K562 (cell line): ENCODE data around the gene TMEM214. TPM values are rescaled to one million over a fixed set of nuclear protein-coding genes. Genes with fewer than 3 reads are reported as not detected.

ENCODE experiments used
- CBFB ChIP-seq: sonication (generic); formaldehyde crosslinking; IDR thresholded peaks from 2 replicates; pipeline ENCODE4 v1.4.0; 2020; ENCODE audit warnings: mild to moderate bottlenecking, missing genetic modification reagents
- CBX8 ChIP-seq: fragments of 200-600 bp; sonication (generic); IDR thresholded peaks from 2 replicates; pipeline ENCODE4 v1.6.1; 2012; ENCODE audit warnings: borderline replicate concordance, mixed run types, low read depth, mild to moderate bottlenecking, moderate library complexity, mixed read lengths, low read length, control low read depth, inconsistent platforms; ENCODE audit not compliant: poor library complexity, severe bottlenecking; ENCODE audit errors: extremely low read depth
- CHD1 ChIP-seq: fragments of 200-600 bp; sonication (generic); IDR thresholded peaks from one replicate; pipeline ENCODE4 v1.6.1; 2012; ENCODE audit warnings: mild to moderate bottlenecking, moderate library complexity, low read length, inconsistent platforms
- FUS ChIP-seq: fragments of 200-400 bp; formaldehyde crosslinking; optimal IDR thresholded peaks from 2 replicates; pipeline ENCODE3; 2017; ENCODE audit warnings: low read depth, low read length
- JUND ChIP-seq, 2 experiments: IDR thresholded peaks; 2 replicates in 1 of 2; 3 replicates in 1 of 2; pipeline ENCODE4 v1.6.1; 2011; ENCODE audit warnings: borderline replicate concordance in 2 of 2, low read depth in 2 of 2, low read length in 2 of 2, improper control_type of control experiment in 1 of 2, missing biosample characterization in 1 of 2, missing genetic modification characterization in 1 of 2, missing genetic modification reagents in 1 of 2
- MEF2A ChIP-seq: IDR thresholded peaks from 2 replicates; pipeline ENCODE4 v1.6.1; 2011; ENCODE audit warnings: low read depth, mild to moderate bottlenecking, low read length, moderate library complexity; ENCODE audit not compliant: control insufficient read depth
- MTA1 ChIP-seq: fragments of 450-650 bp; IDR thresholded peaks from 2 replicates; pipeline ENCODE4 v1.6.1; 2017; ENCODE audit warnings: borderline replicate concordance
- SIN3A ChIP-seq, 2 experiments: fragments of 150-350 bp in 1 of 2; IDR thresholded peaks; 2 replicates each; pipeline ENCODE4 v1.6.1; 2011 to 2016; ENCODE audit warnings: borderline replicate concordance in 2 of 2, low read depth in 2 of 2, low read length in 2 of 2, mild to moderate bottlenecking in 2 of 2, moderate library complexity in 2 of 2; ENCODE audit not compliant: control insufficient read depth in 1 of 2
- TARDBP ChIP-seq: fragments of 450-650 bp; IDR thresholded peaks from 2 replicates; pipeline ENCODE4 v1.6.1; 2016
- ZBTB8A ChIP-seq: fragments of 450-650 bp; IDR thresholded peaks from 2 replicates; pipeline ENCODE4 v1.6.1; 2018; ENCODE audit warnings: mild to moderate bottlenecking, moderate library complexity; ENCODE audit not compliant: partially characterized antibody
- polyA plus RNA-seq, 8 experiments: library from polyadenylated mRNA; depleted of rRNA in 4 of 8; stranded (reverse) in 5 of 8; unstranded in 3 of 8; fragments of >200 nt; fragmentation: Nextera tagmentation in 2 of 8; fragmentation: Illumina TruSeq in 1 of 8; extraction: Ambion mirVana in 2 of 8; extraction: Trizol in 1 of 8; gene quantifications; 2 replicates each; pipeline versions ENCODE4 v1.2.1 to v1.2.3, GENCODE V29; 2011 to 2014; ENCODE audit warnings: inconsistent platforms in 1 of 8, missing spikeins in 1 of 8
- total RNA-seq, 7 experiments: library from RNA; depleted of rRNA in 6 of 7; stranded (reverse); fragments of >200 nt in 6 of 7; fragmentation: Illumina TruSeq in 2 of 7; extraction: Trizol in 2 of 7; gene quantifications; 2 replicates each; pipeline versions ENCODE4 v1.2.1 to v1.2.3, GENCODE V29; 2011 to 2021; ENCODE audit warnings: low replicate concordance in 1 of 7
- TF ChIP-seq, protein P1 (sequence below): sonication (generic); formaldehyde crosslinking; IDR thresholded peaks from 2 replicates; pipeline ENCODE4 v1.8.0; 2022; ENCODE audit warnings: mild to moderate bottlenecking, missing genetic modification reagents, borderline replicate concordance
- TF ChIP-seq, protein P2 (sequence below): sonication (generic); formaldehyde crosslinking; IDR thresholded peaks from 2 replicates; pipeline ENCODE4 v1.8.1; 2022; ENCODE audit warnings: missing genetic modification reagents
- TF ChIP-seq, protein P3 (sequence below), 2 experiments: fragments of 450-650 bp; formaldehyde crosslinking in 1 of 2; IDR thresholded peaks; 2 replicates each; pipeline versions ENCODE4 v1.4.0 to v1.6.1; 2014 to 2020; ENCODE audit warnings: mild to moderate bottlenecking in 2 of 2, borderline replicate concordance in 1 of 2, low read depth in 1 of 2

Gene TMEM214
- total and polyA plus RNA-seq, 9 of the 15 experiments (the other 6 are each of a cell fraction or from before 2014, with no cell fraction given), result 11.4 to 81.4 (median 44.1) TPM

DNA sequence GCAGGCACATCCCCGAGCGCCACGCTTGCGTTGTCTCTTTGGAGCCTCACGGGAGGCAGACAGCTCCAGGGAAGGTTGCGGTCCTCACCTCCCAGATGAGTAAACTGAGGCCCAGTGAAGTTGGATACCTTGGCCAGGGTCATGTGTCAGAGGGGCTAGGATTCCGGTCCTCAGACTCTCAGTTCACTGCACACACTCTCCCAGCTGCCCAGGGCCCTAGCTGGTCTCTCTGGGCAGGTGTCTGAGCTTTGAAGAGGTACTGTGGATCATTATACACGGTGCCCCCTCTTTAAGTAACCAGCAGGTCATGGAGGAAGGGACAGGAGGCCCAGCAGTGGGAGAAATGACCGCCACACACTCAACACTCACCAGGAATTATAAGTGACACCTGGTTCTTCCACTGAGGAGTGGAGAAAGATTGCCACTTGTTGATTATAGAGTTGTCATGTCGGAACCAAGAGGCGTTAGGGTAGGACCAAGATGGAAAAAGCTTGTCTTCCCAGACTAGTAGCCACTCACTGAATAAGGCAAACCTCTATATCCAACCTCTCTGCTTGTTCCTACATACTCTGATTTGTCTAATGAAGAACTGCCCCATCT is 588 bp downstream of the TMEM214 start (continued):
- TF ChIP-seq, protein P1, sequence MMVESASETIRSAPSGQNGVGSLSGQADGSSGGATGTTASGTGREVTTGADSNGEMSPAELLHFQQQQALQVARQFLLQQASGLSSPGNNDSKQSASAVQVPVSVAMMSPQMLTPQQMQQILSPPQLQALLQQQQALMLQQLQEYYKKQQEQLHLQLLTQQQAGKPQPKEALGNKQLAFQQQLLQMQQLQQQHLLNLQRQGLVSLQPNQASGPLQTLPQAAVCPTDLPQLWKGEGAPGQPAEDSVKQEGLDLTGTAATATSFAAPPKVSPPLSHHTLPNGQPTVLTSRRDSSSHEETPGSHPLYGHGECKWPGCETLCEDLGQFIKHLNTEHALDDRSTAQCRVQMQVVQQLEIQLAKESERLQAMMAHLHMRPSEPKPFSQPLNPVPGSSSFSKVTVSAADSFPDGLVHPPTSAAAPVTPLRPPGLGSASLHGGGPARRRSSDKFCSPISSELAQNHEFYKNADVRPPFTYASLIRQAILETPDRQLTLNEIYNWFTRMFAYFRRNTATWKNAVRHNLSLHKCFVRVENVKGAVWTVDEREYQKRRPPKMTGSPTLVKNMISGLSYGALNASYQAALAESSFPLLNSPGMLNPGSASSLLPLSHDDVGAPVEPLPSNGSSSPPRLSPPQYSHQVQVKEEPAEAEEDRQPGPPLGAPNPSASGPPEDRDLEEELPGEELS (CRISPR knock-in tag), result 0 out of 2 replicates have a peak, but pooled peaks have one; percentile 33
- TF ChIP-seq MEF2A, result no peak
- TF ChIP-seq, protein P2, sequence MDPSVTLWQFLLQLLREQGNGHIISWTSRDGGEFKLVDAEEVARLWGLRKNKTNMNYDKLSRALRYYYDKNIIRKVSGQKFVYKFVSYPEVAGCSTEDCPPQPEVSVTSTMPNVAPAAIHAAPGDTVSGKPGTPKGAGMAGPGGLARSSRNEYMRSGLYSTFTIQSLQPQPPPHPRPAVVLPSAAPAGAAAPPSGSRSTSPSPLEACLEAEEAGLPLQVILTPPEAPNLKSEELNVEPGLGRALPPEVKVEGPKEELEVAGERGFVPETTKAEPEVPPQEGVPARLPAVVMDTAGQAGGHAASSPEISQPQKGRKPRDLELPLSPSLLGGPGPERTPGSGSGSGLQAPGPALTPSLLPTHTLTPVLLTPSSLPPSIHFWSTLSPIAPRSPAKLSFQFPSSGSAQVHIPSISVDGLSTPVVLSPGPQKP (CRISPR knock-in tag), result no peak
- TF ChIP-seq CBX8, result no peak
- peak; percentile 92 for TF ChIP-seq CHD1
- TF ChIP-seq SIN3A (IDR thresholded peaks at IDR 0.05; ENCODE audit: borderline replicate concordance in 2 of 2, control insufficient read depth in 1 of 2, low read depth in 2 of 2, low read length in 2 of 2), result 0 out of 4 replicates have a peak, but pooled peaks of 1 of the 2 experiments have one; percentile 23
- no peak for TF ChIP-seq JUND (IDR thresholded peaks at IDR 0.05; ENCODE audit: borderline replicate concordance, low read depth, low read length)
- TF ChIP-seq JUND (tag; IDR thresholded peaks at IDR 0.05; ENCODE audit: borderline replicate concordance, low read depth, low read length), result no peak
- TF ChIP-seq TARDBP, result 0 out of 2 replicates have a peak, but pooled peaks have one; percentile 12
- no peak for TF ChIP-seq FUS
- TF ChIP-seq, protein P3, sequence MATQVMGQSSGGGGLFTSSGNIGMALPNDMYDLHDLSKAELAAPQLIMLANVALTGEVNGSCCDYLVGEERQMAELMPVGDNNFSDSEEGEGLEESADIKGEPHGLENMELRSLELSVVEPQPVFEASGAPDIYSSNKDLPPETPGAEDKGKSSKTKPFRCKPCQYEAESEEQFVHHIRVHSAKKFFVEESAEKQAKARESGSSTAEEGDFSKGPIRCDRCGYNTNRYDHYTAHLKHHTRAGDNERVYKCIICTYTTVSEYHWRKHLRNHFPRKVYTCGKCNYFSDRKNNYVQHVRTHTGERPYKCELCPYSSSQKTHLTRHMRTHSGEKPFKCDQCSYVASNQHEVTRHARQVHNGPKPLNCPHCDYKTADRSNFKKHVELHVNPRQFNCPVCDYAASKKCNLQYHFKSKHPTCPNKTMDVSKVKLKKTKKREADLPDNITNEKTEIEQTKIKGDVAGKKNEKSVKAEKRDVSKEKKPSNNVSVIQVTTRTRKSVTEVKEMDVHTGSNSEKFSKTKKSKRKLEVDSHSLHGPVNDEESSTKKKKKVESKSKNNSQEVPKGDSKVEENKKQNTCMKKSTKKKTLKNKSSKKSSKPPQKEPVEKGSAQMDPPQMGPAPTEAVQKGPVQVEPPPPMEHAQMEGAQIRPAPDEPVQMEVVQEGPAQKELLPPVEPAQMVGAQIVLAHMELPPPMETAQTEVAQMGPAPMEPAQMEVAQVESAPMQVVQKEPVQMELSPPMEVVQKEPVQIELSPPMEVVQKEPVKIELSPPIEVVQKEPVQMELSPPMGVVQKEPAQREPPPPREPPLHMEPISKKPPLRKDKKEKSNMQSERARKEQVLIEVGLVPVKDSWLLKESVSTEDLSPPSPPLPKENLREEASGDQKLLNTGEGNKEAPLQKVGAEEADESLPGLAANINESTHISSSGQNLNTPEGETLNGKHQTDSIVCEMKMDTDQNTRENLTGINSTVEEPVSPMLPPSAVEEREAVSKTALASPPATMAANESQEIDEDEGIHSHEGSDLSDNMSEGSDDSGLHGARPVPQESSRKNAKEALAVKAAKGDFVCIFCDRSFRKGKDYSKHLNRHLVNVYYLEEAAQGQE (IDR thresholded peaks at IDR 0.05; ENCODE audit: borderline replicate concordance), result no peak
- TF ChIP-seq, protein P3 (CRISPR knock-in tag; IDR thresholded peaks at IDR 0.05; ENCODE audit: low read depth), result 0 out of 2 replicates have a peak, but pooled peaks have one; percentile 11
- TF ChIP-seq MTA1, result no peak
- TF ChIP-seq ZBTB8A, result no peak
- 0 out of 2 replicates have a peak, but pooled peaks have one; percentile 57 for TF ChIP-seq CBFB (CRISPR knock-in tag)
